DOHH2 (cell line): ENCODE results near the gene BLOC1S1.

Source experiments
- H3F3A ChIP-seq: fragments of 200-600 bp; sonication (generic), shearing (Covaris generic); 2 replicates; pipeline ENCODE4 v1.6.0; 2016; ENCODE audit warnings: antibody characterized with exemption, mild to moderate bottlenecking; ENCODE audit not compliant: control insufficient read depth, insufficient read depth
- H3K27ac ChIP-seq: fragments of 200-600 bp; sonication (generic); 2 replicates; pipeline ENCODE4 v1.5.1; 2014; ENCODE audit warnings: low read depth, mild to moderate bottlenecking, low read length, moderate library complexity
- H3K27me3 ChIP-seq: fragments of 200-600 bp; sonication (generic); 2 replicates; pipeline ENCODE4 v1.6.1; 2014; ENCODE audit warnings: mild to moderate bottlenecking, low read length, mixed read lengths; ENCODE audit not compliant: control insufficient read depth
- H3K36me3 ChIP-seq: fragments of 200-600 bp; sonication (generic); 2 replicates; pipeline ENCODE4 v1.6.1; 2014; ENCODE audit warnings: mild to moderate bottlenecking, low read length, moderate library complexity, mixed read lengths; ENCODE audit not compliant: control insufficient read depth
- H3K4me1 ChIP-seq: fragments of 200-600 bp; sonication (generic); 2 replicates; pipeline ENCODE4 v1.6.1; 2014; ENCODE audit warnings: mild to moderate bottlenecking, low read length, mixed read lengths; ENCODE audit not compliant: control insufficient read depth
- H3K4me2 ChIP-seq: fragments of 200-600 bp; sonication (generic); 2 replicates; pipeline ENCODE4 v1.6.0; 2014; ENCODE audit warnings: mild to moderate bottlenecking, low read length, moderate library complexity
- H3K4me3 ChIP-seq: fragments of 200-600 bp; sonication (generic); 2 replicates; pipeline ENCODE4 v1.5.1; 2014; ENCODE audit warnings: mild to moderate bottlenecking, low read length, mixed read lengths
- H3K79me2 ChIP-seq: fragments of 200-600 bp; sonication (generic); 2 replicates; pipeline ENCODE4 v1.6.1; 2014; ENCODE audit warnings: mild to moderate bottlenecking, low read length, mixed read lengths; ENCODE audit not compliant: control insufficient read depth
- H3K9me2 ChIP-seq: fragments of 200-600 bp; sonication (generic); replicated peaks from 2 replicates; pipeline ENCODE4 v1.6.1; 2014; ENCODE audit warnings: mild to moderate bottlenecking, low read length, mixed read lengths; ENCODE audit not compliant: control insufficient read depth
- H3K9me3 ChIP-seq: fragments of 200-600 bp; sonication (generic); 2 replicates; pipeline ENCODE4 v1.6.1; 2014; ENCODE audit warnings: antibody characterized with exemption, low read length, mixed read lengths; ENCODE audit not compliant: control insufficient read depth, insufficient read depth
- H4K20me1 ChIP-seq: fragments of 200-600 bp; sonication (generic); 2 replicates; pipeline ENCODE4 v1.6.0; 2014; ENCODE audit warnings: low read depth, mild to moderate bottlenecking, antibody characterized with exemption, low read length, moderate library complexity; ENCODE audit not compliant: control insufficient read depth, insufficient read depth
- CTCF ChIP-seq: fragments of 200-600 bp; sonication (generic); IDR thresholded peaks from one replicate; pipeline ENCODE4 v1.5.1; 2014; ENCODE audit warnings: antibody characterized with exemption, mild to moderate bottlenecking, low read depth, low read length; ENCODE audit not compliant: poor library complexity, severe bottlenecking
- EZH2phosphoT487 ChIP-seq: fragments of 200-600 bp; sonication (generic); IDR thresholded peaks from 2 replicates; pipeline ENCODE4 v1.6.1; 2017; ENCODE audit warnings: borderline replicate concordance, mild to moderate bottlenecking, antibody characterized with exemption, low read length, moderate library complexity, mixed read lengths

Gene BLOC1S1

GRCh38 chr12:55683676-55684075 lies 32.2 kb upstream of the BLOC1S1 start:
- Histone ChIP-seq H3K4me1 (peaks cover 22% of the 10 kb centered on the region), H3K27me3 (peaks cover 8% of the 10 kb centered on the region), H3K4me2 (no peak overlapping the region), H4K20me1 (no peaks in the 10 kb centered on the region), H3K9me2 (no peaks in the 10 kb centered on the region), H3K79me2 (no peaks in the 10 kb centered on the region), H3K4me3 (no peak overlapping the region), H3K9me3 (no peaks in the 10 kb centered on the region), H3K27ac (no peak overlapping the region), H3F3A (0 out of 2 replicates have a peak, but pooled peaks cover 2% of the 10 kb centered on the region), H3K36me3 (no peaks in the 10 kb centered on the region)
- no peak for TF ChIP-seq EZH2phosphoT487

GRCh38 chr12:55684761-55685370 lies 31.0 kb upstream of the BLOC1S1 start:
- Histone ChIP-seq H3F3A (no peaks in the 10 kb centered on the region), H3K79me2 (no peaks in the 10 kb centered on the region), H3K36me3 (no peaks in the 10 kb centered on the region), H3K4me1 (peaks cover 22% of the 10 kb centered on the region), H3K9me2 (no peaks in the 10 kb centered on the region), H3K9me3 (no peaks in the 10 kb centered on the region), H3K27ac (no peak overlapping the region), H3K27me3 (peaks cover 8% of the 10 kb centered on the region), H4K20me1 (no peaks in the 10 kb centered on the region), H3K4me3 (no peak overlapping the region), H3K4me2 (no peak overlapping the region)
- TF ChIP-seq EZH2phosphoT487, result no peak
- no peak for TF ChIP-seq CTCF

- Histone ChIP-seq H3F3A (no peaks in the 10 kb centered on the region), H4K20me1 (no peaks in the 10 kb centered on the region), H3K4me2 (no peak overlapping the region), H3K27me3 (peaks cover 8% of the 10 kb centered on the region), H3K9me2 (no peaks in the 10 kb centered on the region), H3K9me3 (no peaks in the 10 kb centered on the region), H3K79me2 (no peaks in the 10 kb centered on the region), H3K4me3 (no peak overlapping the region), H3K27ac (no peak overlapping the region), H3K36me3 (no peaks in the 10 kb centered on the region), H3K4me1 (peaks cover 22% of the 10 kb centered on the region)
- TF ChIP-seq EZH2phosphoT487 (no peak), CTCF (no peak)
Observed at GRCh38 chr12:55685671-55686070, 30.2 kb upstream of the BLOC1S1 start.

GRCh38 chr12:55686366-55687010 lies 29.4 kb upstream of the BLOC1S1 start:
- H3K4me3 ChIP-seq, result no peak overlapping the region
- no peaks in the 10 kb centered on the region for H4K20me1 ChIP-seq
- H3K9me3 ChIP-seq, result no peaks in the 10 kb centered on the region

More at GRCh38 chr12:55686366-55687010, 29.4 kb upstream of the BLOC1S1 start:
- H3K27me3 ChIP-seq, result peaks cover 5% of the 10 kb centered on the region; the same call in 1 of the 2 replicates
- H3K36me3 ChIP-seq, result no peaks in the 10 kb centered on the region
- H3K4me2 ChIP-seq, result no peak overlapping the region
- TF ChIP-seq CTCF, result no peak
- no peak for TF ChIP-seq EZH2phosphoT487
- peaks cover 17% of the 10 kb centered on the region for H3K4me1 ChIP-seq
- no peaks in the 10 kb centered on the region for H3K9me2 ChIP-seq
- no peaks in the 10 kb centered on the region for H3F3A ChIP-seq
- no peaks in the 10 kb centered on the region for H3K79me2 ChIP-seq
- H3K27ac ChIP-seq, result no peak overlapping the region
